ENCODE measurements around the gene CRPPA.
"Not testable (repeated sequence)": the region's sequence is repeated elsewhere in the genome, so short reads cannot be mapped to it uniquely, and the experiment has no call there.

The CRPPA gene

GRCh38 chr7:16397501-16398145 lies 23.7 kb downstream of the CRPPA start:
- Mint-ChIP-seq H3K4me1 (peaks cover 2% of the 10 kb centered on the region), H3K27ac (peak overlapping the region; percentile 22), H3K36me3 (ENCODE audit: low read depth) (peaks cover 20% of the 10 kb centered on the region), H3K4me3 (no peak overlapping the region), H3K9me3 (peaks cover 30% of the 10 kb centered on the region), H3K27me3 (no peaks in the 10 kb centered on the region)
- no peak for DNase-seq
- no peak for ATAC-seq

- Mint-ChIP-seq H3K4me3 (no peak overlapping the region), H3K27ac (peak overlapping the region; percentile 69), H3K36me3 (ENCODE audit: low read depth) (peaks cover 15% of the 10 kb centered on the region), H3K4me1 (peaks cover 2% of the 10 kb centered on the region), H3K27me3 (no peaks in the 10 kb centered on the region), H3K9me3 (peaks cover 26% of the 10 kb centered on the region)
- ATAC-seq, result no peak
- no peak for DNase-seq
These were observed 24.4 kb downstream of the CRPPA start for GRCh38 chr7:16396766-16397500.

GRCh38 chr7:16395121-16395520 lies 26.2 kb downstream of the CRPPA start:
- Mint-ChIP-seq H3K36me3 (ENCODE audit: low read depth) (peaks cover 12% of the 10 kb centered on the region), H3K4me3 (no peak overlapping the region), H3K9me3 (peaks cover 22% of the 10 kb centered on the region), H3K4me1 (peaks cover 2% of the 10 kb centered on the region), H3K27me3 (no peaks in the 10 kb centered on the region), H3K27ac (no peak overlapping the region)
- DNase-seq, result no peak
- ATAC-seq, result no peak

- Mint-ChIP-seq H3K9me3 (peaks cover 19% of the 10 kb centered on the region), H3K36me3 (ENCODE audit: low read depth) (peaks cover 9% of the 10 kb centered on the region), H3K4me3 (no peak overlapping the region), H3K27me3 (no peaks in the 10 kb centered on the region), H3K4me1 (peaks cover 2% of the 10 kb centered on the region), H3K27ac (no peak overlapping the region)
- DNase-seq, result no peak
- no peak for ATAC-seq
These were observed 27.4 kb downstream of the CRPPA start for GRCh38 chr7:16393862-16394422.

- Mint-ChIP-seq H3K27me3 (no peaks in the 10 kb centered on the region), H3K9me3 (peaks cover 17% of the 10 kb centered on the region), H3K36me3 (ENCODE audit: low read depth) (peaks cover 8% of the 10 kb centered on the region), H3K4me3 (no peak overlapping the region), H3K27ac (no peak overlapping the region), H3K4me1 (peaks cover 2% of the 10 kb centered on the region)
- DNase-seq (no peak), ATAC-seq (no peak)
These were observed 28.3 kb downstream of the CRPPA start for GRCh38 chr7:16392990-16393523.

- DNase-seq; ATAC-seq; H3K36me3 Mint-ChIP-seq (ENCODE audit: low read depth); H3K27ac Mint-ChIP-seq; H3K27me3 Mint-ChIP-seq; H3K9me3 Mint-ChIP-seq; H3K4me1 Mint-ChIP-seq; H3K4me3 Mint-ChIP-seq: not testable (repeated sequence)
These were observed 37.6 kb downstream of the CRPPA start for GRCh38 chr7:16383786-16384185.

GRCh38 chr7:16383103-16383502 lies 38.2 kb downstream of the CRPPA start:
- not testable (repeated sequence) for H3K27me3 Mint-ChIP-seq; H3K27ac Mint-ChIP-seq; DNase-seq; H3K9me3 Mint-ChIP-seq; H3K36me3 Mint-ChIP-seq (ENCODE audit: low read depth); H3K4me3 Mint-ChIP-seq; ATAC-seq; H3K4me1 Mint-ChIP-seq

Data from activated naive CD8-positive, alpha-beta T cell treated with anti-CD3 and anti-CD28 coated beads, Interleukin-2, amount 50 U/mL, for 24 hours (primary cell).